Keratinocyte (primary cell): Measurements from ENCODE around the gene ANKS1B.

Source experiments
- CTCF ChIP-seq, 3 experiments: IDR thresholded peaks in 1 of 3; conservative IDR thresholded peaks in 1 of 3; optimal IDR thresholded peaks in 1 of 3; 2 replicates in 2 of 3; 3 replicates in 1 of 3; pipeline versions ENCODE3 to v1.5.1; 2011; ENCODE audit warnings: low read length in 3 of 3, mild to moderate bottlenecking in 3 of 3, moderate library complexity in 2 of 3, control low read depth in 1 of 3, inconsistent platforms in 1 of 3; ENCODE audit not compliant: insufficient read depth in 2 of 3; ENCODE audit errors: extremely low read depth in 1 of 3
- EZH2 ChIP-seq: IDR thresholded peaks from one replicate; pipeline ENCODE4 v1.6.1; 2012; ENCODE audit warnings: inconsistent platforms, mild to moderate bottlenecking, low read length, moderate library complexity

GRCh38 chr12:98709022-98709421 is 1275.7 kb downstream of the ANKS1B start:
- TF ChIP-seq CTCF (optimal IDR thresholded peaks at IDR 0.05 in 1 of 3, IDR thresholded peaks at IDR 0.05 in 1 of 3, conservative IDR thresholded peaks at IDR 0.05 in 1 of 3; ENCODE audit: extremely low read depth in 1 of 3, insufficient read depth in 2 of 3, low read length in 3 of 3): no peak
- no peak for TF ChIP-seq EZH2
